ENCODE data around the gene PPP1R36. TPM values are rescaled to one million over a fixed set of nuclear protein-coding genes. Genes with fewer than 3 reads are reported as not detected.

PPP1R36 gene
- total RNA-seq, result 0.65 and 0.67 TPM in 2 replicates

GRCh38 chr14:64549791-64550620 is at the start of gene PPP1R36:
PPP1R36 (plus strand) TSS chr14:64549961; CDS start chr14:64549998, 37 bp downstream.

GRCh38 chr14:64503434-64504309 is 46.1 kb upstream of the PPP1R36 start, which contains the start of gene ZBTB25:
ZBTB25 (minus strand) TSS chr14:64503838; CDS start chr14:64490533, 13,305 bp downstream.

GRCh38 chr14:64504310-64504896 is 45.4 kb upstream of the PPP1R36 start, which contains the start of gene ZBTB1:
ZBTB1 (plus strand) TSS chr14:64504770; CDS start chr14:64521505, 16,735 bp downstream.

GRCh38 chr14:64540208-64541202 is 9.3 kb upstream of the PPP1R36 start, which contains the start of gene HSPA2:
HSPA2 (plus strand) TSS chr14:64540741; CDS start chr14:64540850, 109 bp downstream.

Small RNAs within 50 kb of the gene (small RNA-seq; reads per million reads assigned to genes)
- gene AL049869.4, result not detected

Other genes with a start within 250 kb of the PPP1R36 start
- 25.5 and 49.2 TPM in 2 replicates for gene MTHFD1, start 161.6 kb upstream of the PPP1R36 start, total RNA-seq
- 0.33 and 0.76 TPM in 2 replicates for gene AKAP5, start 84.5 kb upstream of the PPP1R36 start, total RNA-seq
- 4.6 and 5.7 TPM in 2 replicates for gene ZBTB25, start 46.1 kb upstream of the PPP1R36 start, total RNA-seq
- 52.5 and 55.5 TPM in 2 replicates for gene ZBTB1, start 45.2 kb upstream of the PPP1R36 start, total RNA-seq
- 8.7 and 15.4 TPM in 2 replicates for gene HSPA2, start 9.2 kb upstream of the PPP1R36 start, total RNA-seq
- 2.3 and 3.6 TPM in 2 replicates for gene PLEKHG3, start 154.5 kb downstream of the PPP1R36 start, total RNA-seq